Mononuclear cell (primary cell): Measurements from ENCODE around the gene CUBN. TPM values are rescaled to one million over a fixed set of nuclear protein-coding genes. Genes with fewer than 3 reads are reported as not detected.

Source experiments
- H3K27me3 ChIP-seq: 2 replicates; pipeline ENCODE4 v1.6.0; 2011; ENCODE audit warnings: low read length, control low read depth; ENCODE audit not compliant: insufficient read depth
- H3K4me1 ChIP-seq: 2 replicates; pipeline ENCODE4 v1.5.1; 2011; ENCODE audit warnings: mild to moderate bottlenecking, low read length, control low read depth; ENCODE audit not compliant: insufficient read depth
- H3K4me3 ChIP-seq: 2 replicates; pipeline ENCODE4 v1.5.1; 2011; ENCODE audit warnings: mild to moderate bottlenecking, low read length, moderate library complexity
- H3K9me3 ChIP-seq: 2 replicates; pipeline ENCODE4 v1.5.1; 2011; ENCODE audit warnings: low read depth, mild to moderate bottlenecking, control low read depth, low read length
- total RNA-seq: library from RNA; depleted of rRNA; stranded (reverse); fragments of >200 nt; gene quantifications from one replicate; pipeline ENCODE4 v1.2.3, GENCODE V29; 2012

The CUBN gene
- total RNA-seq, 1 donor, result 6.8 TPM

GRCh38 chr10:16999665-17000451 is 129.8 kb downstream of the CUBN start:
- peaks cover 20% of the 10 kb centered on the region for H3K4me1 ChIP-seq
- no peak overlapping the region for H3K4me3 ChIP-seq
- no peaks in the 10 kb centered on the region for H3K9me3 ChIP-seq
- no peaks in the 10 kb centered on the region for H3K27me3 ChIP-seq

- Histone ChIP-seq H3K27me3 (no peaks in the 10 kb centered on the region), H3K9me3 (no peaks in the 10 kb centered on the region), H3K4me3 (no peak overlapping the region), H3K4me1 (peaks cover 6% of the 10 kb centered on the region)
Observed at GRCh38 chr10:16996530-16996964, 133.1 kb downstream of the CUBN start.

GRCh38 chr10:16995867-16996529 is 133.6 kb downstream of the CUBN start:
- Histone ChIP-seq H3K4me3 (no peak overlapping the region), H3K27me3 (no peaks in the 10 kb centered on the region), H3K9me3 (no peaks in the 10 kb centered on the region), H3K4me1 (peaks cover 6% of the 10 kb centered on the region)

GRCh38 chr10:16993186-16993585 is 136.4 kb downstream of the CUBN start:
- Histone ChIP-seq H3K27me3 (no peaks in the 10 kb centered on the region), H3K4me1 (peaks cover 6% of the 10 kb centered on the region), H3K4me3 (no peak overlapping the region)

GRCh38 chr10:16992611-16993119 is 136.9 kb downstream of the CUBN start:
- H3K27me3 ChIP-seq, result no peaks in the 10 kb centered on the region
- H3K4me3 ChIP-seq, result no peak overlapping the region
- H3K4me1 ChIP-seq, result peaks cover 6% of the 10 kb centered on the region
- H3K9me3 ChIP-seq, result no peaks in the 10 kb centered on the region

More at GRCh38 chr10:16993186-16993585, 136.4 kb downstream of the CUBN start:
- no peaks in the 10 kb centered on the region for H3K9me3 ChIP-seq

- Histone ChIP-seq H3K9me3 (no peaks in the 10 kb centered on the region), H3K4me1 (peaks cover 3% of the 10 kb centered on the region), H3K4me3 (no peak overlapping the region), H3K27me3 (no peaks in the 10 kb centered on the region)
Observed at GRCh38 chr10:16991011-16991410, 138.6 kb downstream of the CUBN start.

GRCh38 chr10:16989826-16990293 is 139.8 kb downstream of the CUBN start:
- no peak overlapping the region for H3K4me3 ChIP-seq
- H3K27me3 ChIP-seq, result no peaks in the 10 kb centered on the region
- no peaks in the 10 kb centered on the region for H3K4me1 ChIP-seq
- no peaks in the 10 kb centered on the region for H3K9me3 ChIP-seq

- Histone ChIP-seq H3K9me3 (no peaks in the 10 kb centered on the region), H3K4me1 (no peaks in the 10 kb centered on the region), H3K4me3 (no peak overlapping the region), H3K27me3 (no peaks in the 10 kb centered on the region)
Observed at GRCh38 chr10:16988900-16989299, 140.7 kb downstream of the CUBN start.

GRCh38 chr10:16987976-16988610 is 141.5 kb downstream of the CUBN start:
- no peaks in the 10 kb centered on the region for H3K27me3 ChIP-seq
- H3K4me1 ChIP-seq, result no peaks in the 10 kb centered on the region
- H3K4me3 ChIP-seq, result no peak overlapping the region
- no peaks in the 10 kb centered on the region for H3K9me3 ChIP-seq

GRCh38 chr10:16987206-16987621 is 142.4 kb downstream of the CUBN start:
- Histone ChIP-seq H3K9me3 (no peaks in the 10 kb centered on the region), H3K4me3 (no peak overlapping the region), H3K4me1 (no peaks in the 10 kb centered on the region), H3K27me3 (no peaks in the 10 kb centered on the region)

- Histone ChIP-seq H3K4me3 (no peak overlapping the region), H3K27me3 (no peaks in the 10 kb centered on the region), H3K9me3 (no peaks in the 10 kb centered on the region), H3K4me1 (no peaks in the 10 kb centered on the region)
Observed at GRCh38 chr10:16986406-16987205, 143.0 kb downstream of the CUBN start.

- H3K4me3 ChIP-seq, result no peak overlapping the region
- no peaks in the 10 kb centered on the region for H3K27me3 ChIP-seq
- H3K9me3 ChIP-seq, result no peaks in the 10 kb centered on the region
- no peaks in the 10 kb centered on the region for H3K4me1 ChIP-seq
Observed at GRCh38 chr10:16986082-16986405, 143.6 kb downstream of the CUBN start.

- Histone ChIP-seq H3K27me3 (no peaks in the 10 kb centered on the region), H3K4me3 (no peak overlapping the region), H3K4me1 (no peaks in the 10 kb centered on the region), H3K9me3 (no peaks in the 10 kb centered on the region)
Observed at GRCh38 chr10:16984242-16984641, 145.4 kb downstream of the CUBN start.

- no peak overlapping the region for H3K4me3 ChIP-seq
- no peaks in the 10 kb centered on the region for H3K4me1 ChIP-seq
- H3K9me3 ChIP-seq, result no peaks in the 10 kb centered on the region
- no peaks in the 10 kb centered on the region for H3K27me3 ChIP-seq
Observed at GRCh38 chr10:16976803-16977202, 152.8 kb downstream of the CUBN start.
